ENCODE measurements around the gene NBEA. TPM values are rescaled to one million over a fixed set of nuclear protein-coding genes. Genes with fewer than 3 reads are reported as not detected.
"Not testable (repeated sequence)": the region's sequence is repeated elsewhere in the genome, so short reads cannot be mapped to it uniquely, and the experiment has no call there.

The NBEA gene
- total RNA-seq, 4 donors from 2014 or later: 21.5 to 60.4 (median 27.9) TPM

DNA sequence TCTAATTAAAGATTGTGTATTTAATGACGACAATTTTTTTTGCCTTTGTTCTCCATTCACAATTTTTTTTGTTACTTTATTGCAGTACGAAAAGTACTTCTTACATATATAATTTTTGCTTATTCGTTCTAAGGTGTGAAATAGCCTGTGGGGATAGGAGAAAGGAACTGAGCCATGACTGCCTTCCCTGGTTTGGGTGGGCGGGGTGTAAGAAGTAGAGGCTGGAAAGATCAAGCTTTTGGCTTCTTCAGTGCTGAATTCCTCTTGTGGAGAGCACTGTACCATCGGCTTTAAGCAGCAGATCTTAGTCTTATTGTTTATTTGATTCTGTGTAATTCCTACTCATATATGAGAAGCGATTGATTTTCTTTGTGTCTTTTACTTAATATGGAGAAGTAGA, 115.8 kb downstream of the NBEA start:
- TF ChIP-seq, protein P1, sequence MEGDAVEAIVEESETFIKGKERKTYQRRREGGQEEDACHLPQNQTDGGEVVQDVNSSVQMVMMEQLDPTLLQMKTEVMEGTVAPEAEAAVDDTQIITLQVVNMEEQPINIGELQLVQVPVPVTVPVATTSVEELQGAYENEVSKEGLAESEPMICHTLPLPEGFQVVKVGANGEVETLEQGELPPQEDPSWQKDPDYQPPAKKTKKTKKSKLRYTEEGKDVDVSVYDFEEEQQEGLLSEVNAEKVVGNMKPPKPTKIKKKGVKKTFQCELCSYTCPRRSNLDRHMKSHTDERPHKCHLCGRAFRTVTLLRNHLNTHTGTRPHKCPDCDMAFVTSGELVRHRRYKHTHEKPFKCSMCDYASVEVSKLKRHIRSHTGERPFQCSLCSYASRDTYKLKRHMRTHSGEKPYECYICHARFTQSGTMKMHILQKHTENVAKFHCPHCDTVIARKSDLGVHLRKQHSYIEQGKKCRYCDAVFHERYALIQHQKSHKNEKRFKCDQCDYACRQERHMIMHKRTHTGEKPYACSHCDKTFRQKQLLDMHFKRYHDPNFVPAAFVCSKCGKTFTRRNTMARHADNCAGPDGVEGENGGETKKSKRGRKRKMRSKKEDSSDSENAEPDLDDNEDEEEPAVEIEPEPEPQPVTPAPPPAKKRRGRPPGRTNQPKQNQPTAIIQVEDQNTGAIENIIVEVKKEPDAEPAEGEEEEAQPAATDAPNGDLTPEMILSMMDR (IDR thresholded peaks at IDR 0.05): no peak
- TF ChIP-seq POLR2A (IDR thresholded peaks at IDR 0.05): no peak
- no peaks in the 10 kb centered on the region for H3K27me3 ChIP-seq
- no peak overlapping the region for H3K4me3 ChIP-seq (replicated peaks in 1 of 3)
- intact Hi-C loops (cut with DNase I): no loop called here
- H3K4me1 ChIP-seq: no peaks in the 10 kb centered on the region
- no peak for DNase-seq
- H3K27ac ChIP-seq: no peak overlapping the region
- H3K9me3 ChIP-seq: no peaks in the 10 kb centered on the region
- H3K36me3 ChIP-seq: no peaks in the 10 kb centered on the region
- 85 to 86% methylated on average over 6 of the region's 6 CpGs for WGBS, 2 donors

DNA sequence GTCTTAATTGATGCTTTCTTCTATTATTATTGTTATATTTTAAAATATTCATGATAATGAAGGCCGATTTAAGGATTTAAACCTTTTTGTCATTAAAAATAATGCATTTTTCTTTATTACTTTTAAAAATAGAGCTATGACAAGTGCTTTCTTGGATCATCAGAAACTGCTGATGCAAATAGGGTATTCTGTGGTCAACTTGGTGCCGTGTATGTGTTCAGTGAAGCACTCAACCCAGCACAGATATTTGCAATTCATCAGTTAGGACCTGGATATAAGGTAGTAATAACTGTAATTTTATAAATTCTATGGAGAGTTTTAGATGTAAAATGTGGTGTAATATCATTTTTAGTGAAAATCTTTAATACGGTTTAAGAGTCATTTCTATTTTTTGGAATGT, 116.5 kb downstream of the NBEA start:
- 90 to 91% methylated on average over 3 of the region's 3 CpGs for WGBS, 2 donors
- DNase-seq; H3K27ac ChIP-seq; H3K4me1 ChIP-seq; H3K4me3 ChIP-seq (replicated peaks in 1 of 3); H3K9me3 ChIP-seq; intact Hi-C loops (cut with DNase I); H3K27me3 ChIP-seq; H3K36me3 ChIP-seq: not testable (repeated sequence)

DNA sequence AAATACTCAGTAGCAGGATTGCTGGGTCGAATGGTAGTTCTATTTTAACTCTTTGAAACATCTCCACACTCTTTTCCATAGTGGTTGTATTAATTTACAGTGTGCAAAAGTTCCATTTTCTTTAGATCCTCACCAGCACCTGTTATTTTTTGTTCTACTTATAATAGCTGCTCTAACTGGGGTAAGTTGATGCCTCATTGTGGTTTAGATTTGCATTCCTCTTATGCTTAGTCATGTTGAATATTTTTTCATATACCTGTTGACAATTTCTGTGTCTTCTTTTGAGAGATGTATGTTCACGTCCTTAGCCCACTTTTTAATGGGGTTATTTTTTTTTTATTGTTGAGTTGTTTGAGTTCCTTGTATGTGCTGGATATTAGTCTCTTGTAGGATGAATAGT, 144.6 kb downstream of the NBEA start:
- Histone ChIP-seq H3K27me3 (no peaks in the 10 kb centered on the region), H3K27ac (no peak overlapping the region), H3K4me3 (replicated peaks in 1 of 3) (no peak overlapping the region), H3K9me3 (no peaks in the 10 kb centered on the region), H3K36me3 (no peaks in the 10 kb centered on the region), H3K4me1 (no peaks in the 10 kb centered on the region)
- TF ChIP-seq, protein P1 (IDR thresholded peaks at IDR 0.05): no peak
- TF ChIP-seq POLR2A (IDR thresholded peaks at IDR 0.05): no peak
- 93 to 94% methylated on average over 2 of the region's 2 CpGs for WGBS, 2 donors
- intact Hi-C loops (cut with DNase I): no loop called here
- no peak for DNase-seq

DNA sequence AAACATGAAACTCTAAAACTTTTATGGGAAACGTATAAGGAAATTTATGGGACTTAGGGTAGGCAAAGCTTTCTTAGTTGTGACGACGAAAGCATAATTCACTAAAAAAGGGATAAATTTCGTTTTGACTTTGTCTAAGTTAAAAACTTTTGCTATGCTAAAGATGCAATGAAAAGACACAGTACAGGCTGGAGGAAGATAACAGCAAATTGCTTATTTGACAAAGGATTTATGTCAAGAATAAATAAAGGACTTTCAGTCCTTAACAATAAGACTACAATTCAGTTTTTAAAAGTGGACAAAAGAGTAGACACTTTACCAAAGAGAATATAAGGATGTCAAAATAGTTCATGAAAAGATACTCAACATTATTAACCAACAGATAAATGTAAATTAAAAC, 150.2 kb downstream of the NBEA start:
- H3K4me3 ChIP-seq (replicated peaks in 1 of 3): no peak overlapping the region
- H3K27ac ChIP-seq: no peak overlapping the region
- intact Hi-C loops (cut with DNase I): no loop called here
- 92 to 94% methylated on average over 4 of the region's 4 CpGs for WGBS, 2 donors
- H3K27me3 ChIP-seq: no peaks in the 10 kb centered on the region
- no peak for DNase-seq
- no peaks in the 10 kb centered on the region for H3K36me3 ChIP-seq
- H3K4me1 ChIP-seq: no peaks in the 10 kb centered on the region
- TF ChIP-seq, protein P1 (IDR thresholded peaks at IDR 0.05): no peak
- no peak for TF ChIP-seq POLR2A (IDR thresholded peaks at IDR 0.05)
- no peaks in the 10 kb centered on the region for H3K9me3 ChIP-seq

DNA sequence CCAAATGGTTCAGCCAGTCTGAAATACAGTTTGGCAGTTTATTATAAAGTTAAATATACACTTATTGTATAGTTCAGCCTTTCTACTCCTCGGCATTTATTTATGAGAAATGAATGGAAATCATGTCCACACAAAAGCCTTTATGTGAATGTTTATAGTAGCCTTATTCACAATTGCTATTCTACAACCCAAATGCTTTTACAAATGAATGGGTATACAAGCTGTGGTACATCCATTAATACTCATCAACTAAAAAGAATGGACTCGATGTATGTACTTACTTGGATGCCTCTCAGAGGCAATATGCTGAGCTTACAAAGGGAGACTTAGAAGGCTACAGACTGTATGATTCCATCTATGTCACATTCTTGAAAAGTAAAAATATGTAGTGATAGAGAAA, 150.7 kb downstream of the NBEA start:
- Histone ChIP-seq H3K36me3 (no peaks in the 10 kb centered on the region), H3K9me3 (no peaks in the 10 kb centered on the region), H3K27ac (no peak overlapping the region), H3K4me3 (replicated peaks in 1 of 3) (no peak overlapping the region), H3K4me1 (no peaks in the 10 kb centered on the region), H3K27me3 (no peaks in the 10 kb centered on the region)
- 93 to 94% methylated on average over 2 of the region's 2 CpGs for WGBS, 2 donors
- intact Hi-C loops (cut with DNase I): no loop called here
- no peak for DNase-seq
- TF ChIP-seq POLR2A (IDR thresholded peaks at IDR 0.05): no peak
- TF ChIP-seq, protein P1 (IDR thresholded peaks at IDR 0.05): no peak

DNA sequence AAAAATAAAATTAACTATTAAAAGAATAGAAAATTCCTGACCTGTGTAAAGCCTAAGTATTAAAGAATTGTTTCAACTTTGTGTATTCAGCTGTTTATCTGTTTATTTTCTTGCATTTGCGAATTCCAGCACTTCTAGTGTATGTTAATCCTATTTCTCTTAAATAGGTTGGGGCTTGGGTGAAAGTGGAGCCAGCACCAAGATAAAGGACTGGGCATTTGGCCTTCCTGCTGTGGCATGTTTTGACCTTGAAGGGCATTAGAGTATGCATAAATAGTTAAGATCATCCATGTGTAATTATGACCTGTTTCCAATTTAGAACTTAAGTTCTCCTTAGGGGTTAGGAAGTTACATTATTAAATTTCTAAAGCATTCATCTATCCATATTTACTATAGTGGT, 151.3 kb downstream of the NBEA start:
- no peak for DNase-seq
- no peaks in the 10 kb centered on the region for H3K9me3 ChIP-seq
- 96 to 99% methylated on average over 1 of the region's 1 CpG for WGBS, 2 donors
- H3K36me3 ChIP-seq: no peaks in the 10 kb centered on the region
- no peaks in the 10 kb centered on the region for H3K27me3 ChIP-seq
- no peaks in the 10 kb centered on the region for H3K4me1 ChIP-seq
- H3K27ac ChIP-seq: no peak overlapping the region
- no peak overlapping the region for H3K4me3 ChIP-seq (replicated peaks in 1 of 3)
- TF ChIP-seq, protein P1 (IDR thresholded peaks at IDR 0.05): no peak
- TF ChIP-seq POLR2A (IDR thresholded peaks at IDR 0.05): no peak
- intact Hi-C loops (cut with DNase I): no loop called here

DNA sequence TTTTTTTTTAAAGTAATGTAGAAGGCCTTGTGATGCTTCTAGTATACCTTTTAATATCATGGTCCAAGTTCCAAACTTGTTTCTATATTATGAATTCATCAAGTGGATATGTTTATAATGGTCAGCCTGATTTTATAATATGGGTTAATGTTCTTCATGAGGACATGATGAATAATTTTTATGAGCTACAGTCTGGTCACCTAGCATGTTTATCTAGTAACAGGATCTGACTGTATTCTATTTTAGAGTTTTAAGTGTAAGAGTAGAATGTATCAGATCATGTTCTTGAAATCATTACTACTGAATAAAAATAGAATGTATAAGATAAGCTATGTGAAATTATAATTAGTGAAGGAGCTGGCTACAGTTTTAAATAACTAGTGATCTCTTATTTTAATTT, 164.7 kb downstream of the NBEA start:
- H3K36me3 ChIP-seq; H3K27me3 ChIP-seq; H3K27ac ChIP-seq; H3K9me3 ChIP-seq; H3K4me1 ChIP-seq; intact Hi-C loops (cut with DNase I); DNase-seq; H3K4me3 ChIP-seq (replicated peaks in 1 of 3): not testable (repeated sequence)

Data from thyroid gland (tissue), 4 donors.